GM12865 (cell line): Measurements from ENCODE around the gene GPR155.

Experiments
- DNase-seq: peaks from one replicate; pipeline ENCODE4 v3.0.0; 2010; ENCODE audit warnings: low read depth
- H3K4me3 ChIP-seq: 2 replicates; pipeline ENCODE4 v1.5.1; 2011; ENCODE audit warnings: mild to moderate bottlenecking, low read depth, low read length, control low read depth
- CTCF ChIP-seq: IDR thresholded peaks from 2 replicates; pipeline ENCODE4 v1.5.1; 2011; ENCODE audit warnings: low read length, control low read depth, low read depth, inconsistent platforms; ENCODE audit not compliant: insufficient read depth; ENCODE audit errors: missing control alignments

The GPR155 gene

GRCh38 chr2:174524527-174524926 is 37.7 kb upstream of the GPR155 start:
- no peak for TF ChIP-seq CTCF
- no peak overlapping the region for H3K4me3 ChIP-seq
- no peak for DNase-seq

- TF ChIP-seq CTCF = peak; percentile 17
- no peak overlapping the region for H3K4me3 ChIP-seq
- peak; percentile 13 for DNase-seq
Observed at GRCh38 chr2:174522553-174522952, 35.7 kb upstream of the GPR155 start.

DNA sequence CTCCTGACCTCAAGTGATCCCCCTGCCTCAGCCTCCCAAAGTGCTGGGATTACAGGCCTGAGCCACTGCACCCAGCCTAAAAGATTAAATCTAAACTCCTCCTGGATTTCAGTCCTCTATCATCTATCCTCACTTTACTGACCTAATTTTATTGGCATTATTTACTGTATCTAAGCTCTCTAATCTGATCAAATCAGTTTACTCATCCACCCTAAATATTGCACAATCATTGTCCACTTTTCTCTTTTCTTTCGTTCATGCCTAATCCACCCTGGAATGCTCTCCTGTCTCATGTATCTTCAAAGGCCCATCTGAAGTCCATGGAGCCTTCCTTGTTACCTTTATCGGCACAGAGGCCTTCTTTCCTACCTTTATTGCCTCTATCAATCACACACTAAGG is 31.6 kb upstream of the GPR155 start:
- no peak for DNase-seq
- H3K4me3 ChIP-seq = no peak overlapping the region
- no peak for TF ChIP-seq CTCF

DNA sequence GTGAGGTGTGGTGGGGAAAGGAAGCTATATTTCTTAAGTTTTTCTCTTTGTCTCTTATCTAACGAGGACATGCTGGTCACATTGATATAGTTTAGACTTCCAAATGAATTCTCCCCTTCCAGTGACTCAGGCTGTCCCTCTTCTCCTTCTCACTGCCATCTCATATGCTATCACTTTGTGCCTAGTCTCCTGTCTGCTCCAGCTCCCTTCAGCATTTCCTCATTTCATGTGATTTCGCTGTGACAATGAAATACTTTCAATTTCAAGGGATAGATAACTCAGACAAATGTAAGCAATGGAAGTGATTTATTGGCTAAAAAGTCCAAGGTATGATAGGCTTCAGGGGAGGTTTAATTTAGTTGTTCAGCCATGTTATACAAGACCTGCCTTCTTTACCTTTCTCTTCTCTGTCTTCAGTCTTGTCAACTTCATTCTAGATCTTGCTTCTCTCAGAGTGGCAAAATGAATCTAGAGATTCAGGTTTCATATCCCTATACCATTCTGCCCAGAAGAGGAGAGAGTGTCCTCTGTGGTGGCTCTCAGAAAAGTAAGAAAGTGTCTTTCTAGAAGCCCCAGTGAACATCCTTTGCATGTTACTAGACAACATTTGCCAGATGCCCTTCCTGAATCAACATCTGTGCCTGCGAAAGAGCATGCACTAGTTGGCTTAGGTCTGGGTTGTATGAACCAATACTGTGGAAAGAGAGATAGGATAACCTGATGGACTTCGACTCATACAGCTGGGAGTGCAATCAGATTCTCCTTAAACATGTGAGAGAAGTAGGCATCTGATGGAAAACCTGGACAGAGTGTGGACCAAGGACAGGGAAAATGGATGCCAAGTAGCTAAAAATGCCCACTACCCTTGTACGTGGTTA is 29.9 kb upstream of the GPR155 start:
- no peak overlapping the region for H3K4me3 ChIP-seq
- no peak for TF ChIP-seq CTCF
- DNase-seq = peak; percentile 34

GRCh38 chr2:174512345-174512744 is 25.5 kb upstream of the GPR155 start:
- no peak overlapping the region for H3K4me3 ChIP-seq
- no peak for DNase-seq
- TF ChIP-seq CTCF = no peak

DNA sequence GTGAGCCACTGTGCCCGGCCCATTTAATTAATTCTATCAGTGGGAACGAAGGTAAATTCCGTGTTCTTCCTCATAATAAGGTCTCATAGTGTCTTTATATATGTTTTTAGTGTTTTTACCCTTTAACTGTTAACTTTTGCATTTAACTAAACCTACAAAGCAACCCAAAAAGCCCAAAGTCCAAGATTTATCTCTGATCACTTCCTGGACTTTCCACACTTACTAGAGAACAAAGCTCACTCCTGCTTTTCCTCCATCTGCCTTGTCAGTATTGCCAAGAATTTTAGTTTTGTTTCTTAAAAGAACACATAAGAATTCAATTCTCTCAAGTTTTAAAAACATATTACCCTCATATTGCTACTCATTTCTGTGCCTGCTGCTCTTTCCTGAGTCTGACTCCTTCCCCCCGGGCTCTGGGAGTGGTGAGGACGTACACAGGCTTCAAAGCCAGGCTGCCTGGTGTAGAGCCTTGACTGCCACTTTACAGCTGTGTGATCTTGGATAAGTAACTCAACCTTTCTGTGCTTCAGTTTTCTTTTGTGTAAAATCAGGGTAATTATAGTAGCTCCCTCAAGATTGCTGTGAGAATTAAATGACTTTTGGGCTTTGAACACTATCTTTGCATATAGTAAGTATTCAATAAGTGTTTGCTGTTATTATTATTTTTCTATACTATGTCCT is 24.9 kb upstream of the GPR155 start:
- no peak overlapping the region for H3K4me3 ChIP-seq
- no peak for TF ChIP-seq CTCF

More for the DNA sequence above, 24.9 kb upstream of the GPR155 start:
- DNase-seq = no peak
